Measurements from ENCODE around the gene CEP350. TPM values are rescaled to one million over a fixed set of nuclear protein-coding genes. Genes with fewer than 3 reads are reported as not detected.

CEP350 gene
- total RNA-seq, 1 experiment from 2014 or later, result 17.1 TPM

GRCh38 chr1:180092931-180093650 lies 138.5 kb downstream of the CEP350 start:
- Histone ChIP-seq H4K20me1 (ENCODE audit: low read length) (no peaks in the 10 kb centered on the region), H2AFZ (ENCODE audit: low read length) (no peak overlapping the region), H3K9me2 (replicated peaks; ENCODE audit: low read length) (no peaks in the 10 kb centered on the region), H3K36me3 (ENCODE audit: low read depth, low read length) (peaks cover 17% of the 10 kb centered on the region), H3K27ac (ENCODE audit: low read length) (no peak overlapping the region), H3K4me1 (ENCODE audit: insufficient read depth, low read length) (0 out of 2 replicates have a peak, but pooled peaks cover under 1% of the 10 kb centered on the region), H3K79me2 (ENCODE audit: low read length) (no peaks in the 10 kb centered on the region), H3F3A (ENCODE audit: low read length, unreplicated experiment) (no peaks in the 10 kb centered on the region), H3K4me2 (ENCODE audit: low read length) (no peak overlapping the region), H3K27me3 (ENCODE audit: low read length) (no peaks in the 10 kb centered on the region), H3K9ac (ENCODE audit: low read length) (no peak overlapping the region), H3K9me3 (ENCODE audit: low read length) (no peaks in the 10 kb centered on the region), H3K4me3 (ENCODE audit: low read length) (no peak overlapping the region)
- ChIA-PET POLR2A (ENCODE audit: unreplicated experiment) (interaction anchor here (0.6 kb wide), 1 partner anchor 81 kb away, joined by 3 read pairs; no protein-coding TSS in a partner anchor), CTCF (no interaction called here)
- ATAC-seq (no peak), DNase-seq (no peak)
- no TSS peak for BruUV-seq (replicated peaks)
- intact Hi-C loops (cut with micrococcal nuclease), result no loop called here
- TF ChIP-seq CTCF (conservative IDR thresholded peaks at IDR 0.05; ENCODE audit: low read depth, low read length) (no peak), EZH2 (IDR thresholded peaks at IDR 0.05; ENCODE audit: low read length, unreplicated experiment) (no peak), EZH2phosphoT487 (IDR thresholded peaks at IDR 0.05; ENCODE audit: borderline replicate concordance, low read length) (no peak)

- no peaks in the 10 kb centered on the region for H3K27me3 ChIP-seq (ENCODE audit: low read length)
- no peaks in the 10 kb centered on the region for H3K9me2 ChIP-seq (replicated peaks; ENCODE audit: low read length)
- no peaks in the 10 kb centered on the region for H3K79me2 ChIP-seq (ENCODE audit: low read length)
- H3K36me3 ChIP-seq (ENCODE audit: low read depth, low read length), result peaks cover 22% of the 10 kb centered on the region
- H3K9ac ChIP-seq (ENCODE audit: low read length), result no peak overlapping the region
- no TSS peak for BruUV-seq (replicated peaks)
- H3K9me3 ChIP-seq (ENCODE audit: low read length), result no peaks in the 10 kb centered on the region
- intact Hi-C loops (cut with micrococcal nuclease), result no loop called here
- H3K4me3 ChIP-seq (ENCODE audit: low read length), result no peak overlapping the region
- H3K4me1 ChIP-seq (ENCODE audit: insufficient read depth, low read length), result peaks cover 9% of the 10 kb centered on the region
- CTCF ChIA-PET, result interaction anchor here (0.6 kb wide), 1 partner anchor 62 kb away, joined by 3 read pairs; no protein-coding TSS in a partner anchor
- H3K4me2 ChIP-seq (ENCODE audit: low read length), result no peak overlapping the region
- no peak for TF ChIP-seq CTCF (conservative IDR thresholded peaks at IDR 0.05; ENCODE audit: low read depth, low read length)
- no peak for TF ChIP-seq EZH2 (IDR thresholded peaks at IDR 0.05; ENCODE audit: low read length, unreplicated experiment)
- TF ChIP-seq EZH2phosphoT487 (IDR thresholded peaks at IDR 0.05; ENCODE audit: borderline replicate concordance, low read length), result no peak
- H3K27ac ChIP-seq (ENCODE audit: low read length), result no peak overlapping the region
- ATAC-seq, result no peak
- H4K20me1 ChIP-seq (ENCODE audit: low read length), result no peaks in the 10 kb centered on the region
- H3F3A ChIP-seq (ENCODE audit: low read length, unreplicated experiment), result no peaks in the 10 kb centered on the region
- H2AFZ ChIP-seq (ENCODE audit: low read length), result no peak overlapping the region
- POLR2A ChIA-PET (ENCODE audit: unreplicated experiment), result interaction anchor here (0.5 kb wide), 1 partner anchor 59 kb away, joined by 5 read pairs; no protein-coding TSS in a partner anchor
- no peak for DNase-seq
These were observed 140.2 kb downstream of the CEP350 start for GRCh38 chr1:180094705-180095295.

Measured in PC-3 (cell line).